Urothelium cell line (cell line): Measurements from ENCODE around the gene SRSF3.

ENCODE experiments used
- DNase-seq: peaks from one replicate; pipeline ENCODE4 v3.0.0; 2011; ENCODE audit warnings: low spot score, mixed read lengths
- FAIRE-seq: peaks from 2 replicates; lab custom pipeline; 2011; peaks lifted over from hg19 to GRCh38; lab: Jason Lieb, UNC

SRSF3 gene

DNA sequence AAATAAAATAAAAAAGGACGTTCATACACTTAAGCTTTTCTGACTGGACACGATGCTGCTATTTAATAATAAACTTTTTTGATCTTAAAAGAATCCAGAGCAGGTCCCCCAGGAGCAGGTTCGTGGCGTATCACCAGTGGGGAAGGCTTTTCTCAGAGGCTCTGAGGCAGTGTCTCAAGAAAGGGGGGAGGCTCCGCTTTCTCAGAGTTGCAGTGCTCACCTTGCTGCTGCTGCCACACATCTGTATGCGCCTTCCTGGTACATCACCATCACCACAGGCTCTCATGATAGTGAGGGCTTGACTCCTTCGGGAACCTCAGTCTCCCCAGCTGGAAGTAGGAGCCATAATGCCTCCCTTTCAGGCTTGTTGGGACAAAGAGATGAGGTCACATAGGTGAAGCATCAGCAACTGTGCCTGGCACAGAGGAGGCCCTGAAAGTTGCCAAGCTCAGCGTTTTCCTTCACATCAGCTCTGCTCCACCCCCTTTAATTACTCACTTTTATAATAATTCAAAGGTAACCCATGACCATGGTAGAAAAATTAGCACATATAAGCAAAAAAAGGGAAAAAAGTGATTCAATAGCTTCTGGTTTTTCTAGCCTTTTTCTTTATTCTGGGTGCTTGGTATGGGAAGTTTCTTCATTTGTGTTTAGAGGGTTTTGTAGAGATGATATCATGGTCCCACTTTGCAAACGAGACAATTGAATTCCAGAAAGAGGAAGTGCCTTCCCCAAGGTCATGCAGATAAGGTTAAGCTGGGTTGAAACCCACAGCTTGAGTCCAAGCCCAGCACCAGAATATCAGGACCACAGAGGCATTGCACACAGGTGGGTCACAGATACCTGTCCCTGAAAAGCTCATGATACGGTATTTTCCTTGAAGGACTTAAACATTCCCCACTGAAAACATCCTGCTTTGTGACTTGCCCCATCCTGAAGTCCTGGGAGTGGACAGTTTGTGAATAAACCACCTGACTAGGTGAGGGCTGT, 24.5 kb downstream of the SRSF3 start:
- FAIRE-seq (no peak), DNase-seq (no peak)

DNA sequence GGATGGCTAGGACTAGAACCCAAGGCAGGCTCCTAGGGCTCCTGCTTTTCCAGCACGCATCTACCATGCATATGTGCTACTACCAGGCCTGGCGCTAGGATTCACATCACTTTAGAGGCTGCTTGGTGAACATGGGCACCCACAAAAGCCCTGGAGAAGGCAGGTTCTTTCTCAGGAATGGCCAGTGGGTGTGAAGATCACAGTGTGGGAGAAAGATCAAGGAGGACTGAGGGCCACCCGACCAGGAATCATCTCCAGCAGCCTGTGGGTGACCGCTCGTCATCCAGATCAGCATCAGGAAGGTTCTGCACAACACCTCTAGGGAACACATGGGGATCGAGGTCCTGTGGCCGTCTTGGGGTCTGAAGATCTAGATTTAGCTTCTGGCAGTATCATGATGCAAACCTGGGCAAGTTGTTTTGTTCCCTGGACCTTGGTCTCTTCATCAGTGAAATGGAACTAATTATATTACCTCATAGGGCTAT, 27.3 kb downstream of the SRSF3 start:
- no peak for DNase-seq
- FAIRE-seq, result no peak

DNA sequence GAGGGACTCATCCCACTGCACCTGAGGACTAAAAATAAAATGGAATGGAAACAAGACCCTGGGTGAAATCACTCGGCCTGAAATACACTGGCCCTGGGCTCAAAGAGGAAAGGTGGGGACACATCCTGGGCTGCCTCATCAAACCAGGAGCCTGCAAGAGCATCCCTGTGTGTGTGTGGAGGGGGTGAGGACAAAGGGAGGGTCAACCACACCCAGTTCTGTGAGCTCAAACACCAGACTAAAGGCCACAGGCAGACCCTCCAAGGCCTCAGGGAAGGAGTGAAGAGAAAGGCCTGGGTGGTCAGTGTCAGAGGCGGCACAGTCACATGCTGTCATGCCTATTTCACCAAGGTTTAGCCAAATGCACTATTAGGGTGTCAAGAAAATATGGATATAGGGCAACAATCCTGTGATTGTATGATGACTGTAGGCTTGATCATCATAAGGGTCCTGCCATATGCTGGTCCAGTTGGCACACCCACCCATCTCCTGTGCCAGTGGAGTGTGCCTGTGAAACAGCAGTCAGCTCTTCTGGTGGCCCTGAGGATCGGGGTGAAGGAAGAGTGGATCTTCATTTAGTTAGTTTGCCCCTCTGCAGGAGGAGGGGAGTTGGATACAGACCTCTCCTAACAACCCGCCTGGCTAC, 28.9 kb downstream of the SRSF3 start:
- no peak for DNase-seq
- no peak for FAIRE-seq

DNA sequence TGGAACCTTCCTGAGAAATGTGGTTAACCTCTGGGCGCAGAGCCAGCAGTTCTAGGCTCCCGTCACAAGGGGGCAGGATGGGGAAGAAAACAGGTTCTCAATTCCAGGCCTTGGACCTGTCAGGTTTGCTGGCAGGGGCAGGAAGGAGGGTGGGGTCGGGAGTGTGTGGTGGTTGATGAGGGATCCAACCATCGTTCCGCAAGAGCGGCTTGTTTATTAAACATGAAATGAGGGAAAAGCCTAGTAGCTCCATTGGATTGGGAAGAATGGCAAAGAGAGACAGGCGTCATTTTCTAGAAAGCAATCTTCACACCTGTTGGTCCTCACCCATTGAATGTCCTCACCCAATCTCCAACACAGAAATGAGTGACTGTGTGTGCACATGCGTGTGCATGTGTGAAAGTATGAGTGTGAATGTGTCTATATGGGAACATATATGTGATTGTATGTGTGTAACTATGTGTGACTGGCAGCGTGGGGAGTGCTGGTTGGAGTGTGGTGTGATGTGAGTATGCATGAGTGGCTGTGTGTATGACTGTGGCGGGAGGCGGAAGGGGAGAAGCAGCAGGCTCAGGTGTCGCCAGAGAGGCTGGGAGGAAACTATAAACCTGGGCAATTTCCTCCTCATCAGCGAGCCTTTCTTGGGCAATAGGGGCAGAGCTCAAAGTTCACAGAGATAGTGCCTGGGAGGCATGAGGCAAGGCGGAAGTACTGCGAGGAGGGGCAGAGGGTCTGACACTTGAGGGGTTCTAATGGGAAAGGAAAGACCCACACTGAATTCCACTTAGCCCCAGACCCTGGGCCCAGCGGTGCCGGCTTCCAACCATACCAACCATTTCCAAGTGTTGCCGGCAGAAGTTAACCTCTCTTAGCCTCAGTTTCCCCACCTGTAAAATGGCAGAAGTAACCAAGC, 29.6 kb downstream of the SRSF3 start:
- FAIRE-seq, result no peak
- peak; percentile 86 for DNase-seq

DNA sequence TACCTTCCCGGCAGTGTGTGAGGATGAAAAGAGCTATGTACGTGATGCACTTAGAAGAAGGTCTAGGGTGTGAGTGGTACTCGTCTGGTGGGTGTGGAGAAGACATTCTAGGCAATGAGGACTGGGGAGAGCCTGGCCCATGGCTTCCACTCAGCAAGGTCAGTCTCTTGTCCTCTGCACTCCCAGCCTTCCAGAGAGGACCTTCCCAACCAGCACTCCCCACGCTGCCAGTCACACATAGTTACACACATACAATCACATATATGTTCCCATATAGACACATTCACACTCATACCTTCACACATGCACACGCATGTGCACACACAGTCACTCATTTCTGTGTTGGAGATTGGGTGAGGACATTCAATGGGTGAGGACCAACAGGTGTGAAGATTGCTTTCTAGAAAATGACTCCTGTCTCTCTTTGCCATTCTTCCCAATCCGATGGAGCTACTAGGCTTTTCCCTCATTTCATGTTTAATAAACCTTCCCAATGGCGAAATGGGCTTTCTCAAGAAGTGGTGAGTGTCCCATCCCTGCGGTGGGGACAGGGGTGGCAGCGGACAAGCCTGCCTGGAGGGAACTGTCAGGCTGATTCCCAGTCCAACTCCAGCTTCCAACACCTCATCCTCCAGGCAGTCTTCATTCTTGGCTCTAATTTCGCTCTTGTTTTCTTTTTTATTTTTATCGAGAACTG, 30.4 kb downstream of the SRSF3 start:
- DNase-seq (no peak), FAIRE-seq (peak; percentile 83)

DNA sequence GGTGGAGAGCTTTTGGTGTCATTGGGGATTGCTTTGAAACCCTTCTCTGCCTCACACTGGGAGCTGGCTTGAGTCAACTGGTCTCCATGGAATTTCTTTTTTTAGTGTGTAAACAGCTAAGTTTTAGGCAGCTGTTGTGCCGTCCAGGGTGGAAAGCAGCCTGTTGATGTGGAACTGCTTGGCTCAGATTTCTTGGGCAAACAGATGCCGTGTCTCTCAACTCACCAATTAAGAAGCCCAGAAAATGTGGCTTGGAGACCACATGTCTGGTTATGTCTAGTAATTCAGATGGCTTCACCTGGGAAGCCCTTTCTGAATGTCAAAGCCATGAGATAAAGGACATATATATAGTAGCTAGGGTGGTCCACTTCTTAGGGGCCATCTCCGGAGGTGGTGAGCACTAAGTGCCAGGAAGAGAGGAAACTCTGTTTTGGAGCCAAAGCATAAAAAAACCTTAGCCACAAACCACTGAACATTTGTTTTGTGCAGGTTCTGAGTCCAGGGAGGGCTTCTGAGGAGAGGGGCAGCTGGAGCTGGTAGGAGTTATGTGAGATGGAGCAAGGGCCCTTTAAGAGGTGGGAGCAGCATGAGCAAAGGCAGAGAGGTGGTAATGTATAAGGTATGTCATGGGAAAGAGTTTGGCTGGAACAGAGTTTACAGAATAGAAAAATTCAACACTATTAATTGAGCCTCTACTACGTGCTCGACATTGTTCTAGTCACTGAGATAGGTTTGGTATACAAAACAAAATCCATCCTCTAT, 31.2 kb downstream of the SRSF3 start:
- no peak for FAIRE-seq
- no peak for DNase-seq

DNA sequence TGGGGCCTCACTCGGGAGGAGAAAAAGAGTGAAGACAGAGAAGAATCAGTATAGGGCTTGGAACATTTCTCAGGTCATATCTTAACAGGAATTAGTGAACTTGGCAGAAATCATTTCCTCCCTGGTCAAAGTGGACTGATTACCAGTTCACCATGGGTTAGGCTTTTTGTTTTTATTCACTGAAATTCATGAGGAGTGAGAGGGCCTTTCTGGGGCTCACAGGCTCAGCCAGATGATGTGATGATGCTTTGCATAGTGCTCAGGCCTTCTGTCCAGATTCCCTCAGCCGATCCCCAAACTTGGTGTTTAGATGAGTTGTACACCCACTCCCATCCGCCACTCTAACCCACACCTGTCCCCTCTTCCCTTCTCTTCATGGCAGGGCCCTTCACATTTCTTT, 32.5 kb downstream of the SRSF3 start:
- DNase-seq (no peak), FAIRE-seq (no peak)

DNA sequence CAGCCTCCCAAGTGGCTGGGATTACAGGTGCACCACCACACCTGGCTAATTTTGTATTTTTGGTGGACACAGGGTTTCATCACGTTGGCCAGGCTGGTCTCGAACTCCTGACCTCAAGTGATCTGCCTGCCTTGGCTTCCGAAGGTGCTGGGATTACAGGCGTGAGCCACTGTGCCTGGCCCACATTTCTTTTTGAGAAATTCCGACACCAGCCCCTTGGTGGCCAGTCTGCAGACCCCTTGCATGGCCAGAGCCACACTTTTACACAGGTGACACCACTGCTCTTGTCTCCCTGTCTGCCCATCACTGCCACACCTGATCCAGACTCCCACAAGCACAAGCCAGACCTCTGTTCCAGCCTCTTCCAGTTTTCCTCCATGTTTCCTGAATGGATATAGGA, 33.0 kb downstream of the SRSF3 start:
- FAIRE-seq (no peak), DNase-seq (no peak)

DNA sequence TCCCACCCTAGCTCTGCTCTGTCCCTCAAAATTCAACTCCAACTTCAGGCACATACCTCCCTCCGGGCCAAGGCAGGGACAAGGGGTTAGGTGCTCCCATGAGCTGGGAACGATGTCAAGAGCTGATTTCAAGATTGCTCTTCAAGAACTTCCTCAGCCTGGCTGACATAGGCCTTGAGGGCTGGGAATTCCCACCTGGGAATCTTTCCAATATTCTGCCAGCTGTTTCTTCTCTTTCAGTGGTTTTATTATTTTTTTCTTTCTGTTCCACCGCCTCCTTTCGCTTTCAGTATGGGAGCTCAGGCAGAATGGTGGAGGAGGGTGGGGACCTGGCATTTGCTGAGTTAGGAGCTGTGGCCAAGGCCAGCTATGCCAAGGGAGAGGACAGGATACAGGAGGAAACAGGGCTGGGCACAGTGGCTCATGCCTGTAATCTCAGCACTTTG, 33.7 kb downstream of the SRSF3 start:
- DNase-seq (no peak), FAIRE-seq (no peak)

DNA sequence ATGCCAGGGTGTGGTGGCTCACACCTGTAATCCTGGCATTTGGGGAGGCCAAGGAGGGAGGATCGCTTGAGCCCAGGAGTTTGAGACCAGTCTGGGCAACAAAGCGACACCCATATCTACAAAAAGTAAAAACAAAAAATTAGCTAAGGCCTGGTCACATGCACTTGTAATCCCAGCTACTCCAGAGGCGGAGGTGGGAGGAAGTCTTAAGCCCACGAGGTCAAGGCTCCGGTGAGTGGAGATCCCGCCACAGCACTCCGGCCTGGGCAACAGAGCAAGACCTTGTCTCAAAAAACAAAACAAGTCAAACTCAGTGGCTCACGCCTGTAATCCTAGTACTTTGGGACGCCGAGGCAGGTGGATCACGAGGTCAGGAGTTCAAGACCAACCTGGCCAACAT, 35.6 kb downstream of the SRSF3 start:
- FAIRE-seq (no peak), DNase-seq (no peak)

DNA sequence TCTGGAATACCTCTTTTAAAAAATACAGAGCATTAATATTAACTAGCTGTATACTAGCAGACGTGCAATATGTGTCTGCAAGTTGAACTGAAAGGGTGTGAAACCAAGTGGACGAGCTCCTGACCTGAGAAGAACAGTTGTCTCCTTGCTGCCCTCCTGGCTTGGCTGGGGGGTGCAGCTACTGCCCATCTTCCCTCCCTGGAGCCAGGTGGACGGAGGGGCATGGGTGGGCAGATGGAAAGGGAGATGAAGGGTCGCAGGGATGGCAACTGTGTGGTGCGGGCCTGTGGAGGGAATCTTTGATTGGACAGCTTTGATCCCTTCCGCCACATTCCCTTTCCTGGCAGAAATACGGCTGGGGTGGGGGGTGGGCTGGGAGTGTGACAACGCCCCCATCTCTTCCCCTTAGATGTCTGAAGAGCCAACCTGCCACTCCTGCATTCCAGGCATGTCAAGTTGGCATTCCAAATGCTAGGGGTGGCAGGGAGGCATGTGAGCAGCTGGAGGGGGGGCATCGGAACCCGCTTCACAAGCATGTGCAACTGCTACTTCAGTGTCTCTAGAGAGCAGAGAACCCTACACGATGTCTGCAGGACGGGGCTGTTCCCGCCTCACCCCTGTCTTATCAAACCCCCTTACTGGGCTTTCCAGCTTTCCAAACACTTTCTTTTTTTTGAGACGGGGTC, 37.3 kb downstream of the SRSF3 start:
- no peak for FAIRE-seq
- peak; percentile 68 for DNase-seq

DNA sequence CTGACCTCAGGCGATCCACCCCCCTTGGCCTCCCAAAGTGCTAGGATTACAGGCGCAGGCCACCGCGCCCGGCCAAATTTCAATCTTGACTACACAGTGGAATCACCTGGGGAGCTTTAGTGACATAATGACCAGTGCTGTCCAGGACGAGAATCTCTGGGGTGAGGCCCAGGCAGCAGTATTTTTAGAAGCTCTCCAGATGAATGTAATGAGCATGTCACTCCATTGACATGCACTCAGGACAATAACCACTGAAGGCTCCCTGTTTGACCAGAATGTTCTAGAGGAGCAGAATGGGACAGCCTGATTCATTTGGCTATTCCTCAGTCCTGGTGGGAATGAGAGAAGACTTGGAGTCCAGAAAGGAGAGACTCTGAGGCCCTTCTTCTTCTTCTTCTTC, 39.2 kb downstream of the SRSF3 start:
- DNase-seq (no peak), FAIRE-seq (no peak)

DNA sequence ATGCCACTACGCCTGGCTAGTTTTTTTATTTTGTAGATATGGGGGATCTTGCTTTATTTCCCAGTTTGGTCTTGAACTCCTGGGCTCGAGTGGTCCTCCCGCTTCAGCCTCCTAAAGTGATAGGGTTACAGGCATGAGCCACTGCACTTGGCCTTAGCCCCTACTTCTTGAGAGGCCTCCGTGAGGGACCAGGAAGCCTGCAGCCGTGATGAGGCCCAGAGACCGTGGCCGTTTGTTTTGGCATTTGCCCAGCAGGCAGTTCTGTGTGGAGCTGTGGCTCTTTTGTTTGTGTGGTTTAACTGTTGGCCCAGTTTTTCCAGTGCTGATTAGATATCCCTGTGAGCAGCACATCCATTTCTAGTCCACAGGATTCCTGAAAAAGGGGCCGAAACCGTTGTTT, 39.8 kb downstream of the SRSF3 start:
- DNase-seq, result peak; percentile 63
- no peak for FAIRE-seq

DNA sequence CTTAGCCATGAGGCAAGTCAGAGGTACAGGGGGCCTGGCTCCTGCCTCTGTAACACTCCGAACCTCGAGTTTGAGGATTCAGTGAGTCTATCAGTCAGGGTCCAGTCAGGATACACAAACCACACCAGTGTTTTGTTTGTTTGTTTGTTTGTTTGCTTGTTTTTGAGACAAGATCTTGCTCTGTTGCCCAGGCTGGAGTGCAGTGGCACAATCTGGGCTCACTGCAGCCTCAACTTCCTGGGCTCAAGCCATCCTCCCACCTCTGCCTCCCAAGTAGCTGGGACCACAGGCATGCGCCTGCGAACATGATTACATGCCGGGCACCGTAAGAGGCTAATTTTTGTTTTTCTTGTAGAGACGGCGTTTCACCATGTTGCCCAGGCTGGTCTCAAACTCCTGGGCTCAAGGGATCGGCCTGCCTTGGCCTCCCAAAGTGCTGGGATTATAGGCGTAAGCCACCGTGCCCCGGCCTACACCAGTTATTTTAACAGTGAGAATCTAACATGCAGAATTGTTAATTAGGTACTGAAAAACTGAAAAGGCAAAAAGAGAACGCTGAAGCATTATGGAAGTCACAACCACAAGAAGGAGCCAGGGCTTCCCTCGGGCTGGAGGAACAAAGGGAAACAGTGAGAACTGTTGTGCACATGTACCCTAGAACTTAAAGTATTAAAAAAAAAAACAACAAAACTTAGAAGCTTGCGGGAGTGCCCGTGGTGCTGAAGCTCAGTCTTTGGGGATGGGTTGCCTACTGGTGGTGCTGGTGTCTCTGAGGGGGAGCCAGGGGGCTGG, 40.4 kb downstream of the SRSF3 start:
- FAIRE-seq (no peak), DNase-seq (no peak)

DNA sequence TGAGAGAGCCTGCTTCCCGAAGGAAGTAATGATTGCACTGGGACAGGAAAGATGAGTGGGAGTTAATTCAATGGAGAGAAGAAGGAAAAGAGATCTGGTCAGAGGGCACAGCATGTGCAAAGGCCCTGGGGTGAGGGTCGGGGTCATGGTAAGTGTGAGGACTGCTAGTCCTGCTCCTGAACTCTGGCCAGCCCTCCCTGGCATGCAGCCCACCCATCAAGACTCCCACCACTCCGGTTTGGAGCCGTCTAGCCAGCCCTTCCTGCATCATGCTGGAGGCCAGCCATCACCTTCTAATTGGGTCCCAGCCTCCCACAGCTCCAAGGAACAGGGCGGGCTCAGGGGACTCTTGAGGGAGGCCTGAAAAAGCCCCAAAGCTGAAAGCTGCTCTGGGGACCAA, 42.1 kb downstream of the SRSF3 start:
- DNase-seq (no peak), FAIRE-seq (no peak)

DNA sequence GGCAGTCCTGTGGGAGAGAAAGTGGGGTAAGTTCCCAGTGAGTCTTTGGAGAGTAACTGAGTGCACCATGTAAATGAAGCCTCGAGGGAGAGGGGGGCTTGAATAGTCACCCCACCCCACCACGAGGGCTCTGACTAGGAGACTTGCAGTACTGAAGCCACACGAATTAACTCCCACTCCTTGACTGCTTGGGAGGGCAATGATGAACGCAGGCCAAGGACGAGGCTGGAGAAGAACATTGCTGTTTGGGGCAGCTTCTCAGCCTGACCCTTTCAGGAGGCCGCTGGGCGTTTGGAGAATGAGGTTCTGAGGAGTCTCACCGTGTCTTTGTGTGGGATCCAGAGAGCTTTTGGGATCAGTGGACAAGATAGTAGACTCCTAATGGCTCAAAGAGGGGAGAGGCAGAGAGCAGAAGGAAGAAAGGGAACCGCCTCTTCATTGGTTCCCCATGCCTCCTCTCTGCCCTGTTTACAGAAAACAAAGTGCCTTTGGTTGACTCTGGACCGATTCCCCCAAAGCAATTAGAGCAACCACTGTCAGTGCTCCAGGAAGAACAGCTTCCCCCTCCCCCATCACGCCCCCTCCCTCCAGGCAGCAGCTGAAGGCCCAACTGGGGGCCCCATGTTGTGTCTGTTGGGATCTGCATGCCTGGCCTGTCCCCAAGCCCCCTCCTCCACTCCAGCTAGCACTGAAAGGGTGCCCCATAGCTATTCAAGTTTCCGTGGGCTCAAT, 42.7 kb downstream of the SRSF3 start:
- DNase-seq, result no peak
- FAIRE-seq, result no peak

DNA sequence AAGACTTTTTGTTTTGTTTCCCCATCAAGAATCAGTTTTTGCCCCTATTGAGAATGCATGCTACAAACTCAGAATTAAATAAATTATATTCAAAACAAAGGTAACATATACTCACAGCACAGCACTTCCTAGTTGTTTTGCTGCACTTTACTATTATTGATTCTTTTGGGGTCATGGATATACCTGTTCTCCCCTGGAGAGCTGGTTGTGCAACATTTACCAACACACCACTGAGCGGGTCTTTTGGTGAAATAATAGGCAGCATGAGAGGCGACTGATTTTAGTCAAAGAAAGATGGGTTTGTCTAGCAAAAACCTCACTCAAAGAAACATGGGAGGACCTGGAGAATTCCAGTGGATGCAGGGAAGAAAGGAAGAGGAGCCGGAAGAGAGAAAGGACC, 44.4 kb downstream of the SRSF3 start:
- DNase-seq (no peak), FAIRE-seq (no peak)
